NCI-H2196 treated with DMSO at 0.1 percent for 48 hours (cell line): ENCODE data around the gene PPFIA2.

ENCODE experiments used
- DNase-seq: peaks from one replicate; lab custom pipeline; 2025; ENCODE audit not compliant: unreplicated experiment; lab: John Stamatoyannopoulos, UW

Gene PPFIA2

DNA sequence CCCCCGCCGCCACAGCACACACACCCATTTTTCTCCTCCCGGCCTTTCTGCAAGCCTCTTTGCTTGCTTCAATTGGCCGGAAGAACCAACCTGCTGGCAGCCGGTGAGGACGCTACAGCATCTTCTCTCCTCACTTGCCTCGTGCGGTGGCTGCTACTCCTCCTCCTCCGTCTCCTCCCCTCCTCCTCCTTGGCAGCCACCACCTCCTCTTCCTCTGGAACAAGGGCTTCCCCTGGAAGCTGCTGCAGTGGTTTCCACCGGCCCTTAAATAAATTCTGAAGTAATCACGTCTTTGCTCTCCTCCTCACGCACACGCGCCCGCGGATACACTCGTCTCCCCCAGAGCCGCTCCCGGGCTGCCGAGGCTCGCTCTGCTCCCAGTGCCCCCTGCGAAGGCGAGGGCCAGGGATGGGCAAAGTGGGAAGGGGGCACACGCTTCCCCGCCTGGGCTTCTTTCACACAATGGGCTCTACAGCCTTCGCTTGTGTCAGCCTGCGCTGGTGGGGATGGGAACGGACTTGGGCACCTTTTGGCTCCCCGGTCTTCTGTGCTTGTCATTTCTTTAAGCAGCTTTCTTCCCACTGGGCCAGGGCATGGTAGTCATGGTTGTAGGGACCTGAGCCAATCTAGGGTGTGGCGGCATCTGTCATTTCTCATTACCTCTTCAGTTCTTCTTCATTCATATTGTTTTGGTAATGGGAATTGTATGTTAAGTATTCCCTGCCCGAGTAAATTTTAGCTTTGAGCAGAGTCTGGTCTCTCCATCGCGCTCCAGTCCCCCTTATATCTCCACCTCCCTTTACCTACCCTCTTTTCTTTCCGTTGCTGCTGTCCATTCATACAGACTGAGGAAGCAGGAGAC, at the start of gene PPFIA2:
Gene PPFIA2, minus strand, starts transcription at position 161 of the 862 bp plus-strand sequence.
- no peak for DNase-seq

GRCh38 chr12:81800298-81801148, 41.4 kb upstream of the PPFIA2 start:
- no peak for DNase-seq

DNA sequence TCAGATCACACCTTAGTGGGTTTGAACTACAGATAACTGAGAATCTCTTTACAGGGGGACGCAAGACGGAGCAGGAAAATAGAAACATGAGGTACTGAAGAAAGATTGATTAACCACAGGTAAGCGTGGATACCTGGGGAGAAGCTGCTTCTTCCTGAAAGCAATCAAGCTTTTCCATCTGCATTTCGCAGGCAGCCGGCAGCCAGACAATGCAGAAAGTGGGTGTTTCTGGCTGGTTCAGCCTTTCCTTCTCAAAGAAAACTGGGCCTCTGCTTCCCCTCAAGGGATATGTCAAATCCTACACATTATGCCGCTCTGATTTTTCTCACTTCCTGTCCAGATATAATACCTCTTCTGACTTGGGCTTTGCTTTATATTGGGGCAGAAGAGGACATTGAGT, 39.1 kb upstream of the PPFIA2 start:
- DNase-seq = no peak

DNA sequence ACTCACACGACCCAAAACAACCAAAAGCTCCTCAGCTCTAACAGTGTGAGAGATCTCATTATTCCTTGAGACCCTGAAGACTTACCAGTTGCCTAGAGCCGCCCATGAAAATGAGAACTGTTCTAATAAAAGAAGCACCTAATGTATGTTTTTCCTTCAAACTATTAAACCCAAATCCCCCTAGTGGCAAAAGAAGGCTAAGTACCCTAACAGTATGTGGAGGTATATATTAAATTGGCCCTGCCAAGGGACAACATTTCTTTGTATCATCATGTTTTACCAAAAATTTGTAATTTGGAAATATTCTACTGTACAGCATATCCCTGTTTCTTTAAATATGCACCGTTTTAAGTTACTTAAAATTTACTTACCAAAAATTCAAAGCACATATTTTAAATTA, 38.0 kb upstream of the PPFIA2 start:
- DNase-seq = no peak

DNA sequence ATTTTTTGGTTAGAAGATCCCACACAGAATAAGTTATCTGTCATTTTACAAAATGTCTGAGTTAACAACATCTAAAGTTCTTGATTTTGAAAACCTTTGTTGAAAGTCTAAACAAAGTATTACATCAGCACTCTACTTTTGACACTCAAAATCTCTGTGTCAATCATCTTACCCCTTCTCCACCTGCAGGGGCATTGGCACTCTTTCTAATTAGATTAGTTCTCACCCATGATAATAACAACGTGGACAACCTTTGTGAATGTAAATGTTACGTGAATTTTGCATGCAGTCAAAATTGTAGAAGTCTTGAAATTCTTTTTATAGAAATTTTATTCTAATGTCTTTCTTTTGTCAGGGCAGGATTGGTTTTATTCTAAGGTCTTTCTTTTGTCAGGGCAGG, 33.5 kb upstream of the PPFIA2 start:
- DNase-seq = no peak

DNA sequence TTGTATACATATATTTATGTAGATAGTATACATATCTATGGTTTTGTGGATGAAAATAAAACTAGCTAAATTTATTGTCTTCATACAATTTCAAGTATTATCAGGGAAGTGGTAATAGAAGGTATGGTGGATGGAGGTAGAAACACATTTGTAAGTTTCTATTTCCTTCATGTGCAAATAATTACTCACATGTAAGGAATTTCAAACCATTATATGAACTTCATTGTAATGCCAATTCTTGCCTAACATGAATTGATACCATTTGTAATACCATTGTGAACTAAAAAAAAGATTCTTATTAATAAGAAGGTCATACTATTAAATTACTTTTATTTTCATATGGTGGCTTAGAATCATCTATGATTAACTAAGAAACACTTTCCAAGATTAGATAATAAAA, 20.1 kb upstream of the PPFIA2 start:
- no peak for DNase-seq

GRCh38 chr12:81778719-81779118, 19.6 kb upstream of the PPFIA2 start:
- no peak for DNase-seq

DNA sequence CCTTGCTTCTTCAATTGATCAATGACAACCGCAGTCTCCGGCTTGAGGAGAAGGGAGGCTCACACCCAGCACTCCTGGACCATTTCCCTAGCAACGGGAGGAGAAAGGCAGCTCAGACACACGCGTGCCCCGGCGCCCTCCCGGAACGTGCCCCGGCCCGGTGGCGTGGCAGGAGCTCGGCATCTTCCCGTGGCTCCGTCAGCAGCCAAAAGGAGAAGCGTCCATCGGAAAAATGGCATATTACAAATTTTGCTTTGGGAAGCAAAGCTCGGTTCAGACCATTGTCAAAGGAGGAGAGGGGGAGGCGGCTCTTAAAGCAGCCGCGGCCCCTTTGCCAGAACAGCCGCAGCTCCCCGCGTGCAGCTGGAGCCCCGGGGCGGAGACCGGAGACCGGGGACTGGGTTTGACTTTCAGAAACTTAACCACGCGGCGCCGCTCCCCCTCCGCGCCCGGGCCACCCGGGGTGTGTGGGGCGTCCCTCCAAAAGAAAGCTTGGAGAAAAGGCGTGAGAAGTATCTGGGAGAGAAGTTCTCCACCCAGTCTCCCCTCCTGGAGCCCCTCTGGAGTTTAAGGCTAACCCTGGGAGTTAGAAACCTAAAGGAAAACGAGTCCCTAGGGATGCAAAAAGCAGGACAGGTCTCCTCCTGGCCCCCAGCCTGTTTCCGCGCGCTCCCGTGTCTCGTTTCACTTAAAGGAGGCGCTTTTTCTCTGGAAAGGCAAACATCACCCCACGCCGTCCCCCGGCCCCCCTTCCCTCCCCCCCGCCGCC, 545 bp downstream of the PPFIA2 start:
- no peak for DNase-seq

DNA sequence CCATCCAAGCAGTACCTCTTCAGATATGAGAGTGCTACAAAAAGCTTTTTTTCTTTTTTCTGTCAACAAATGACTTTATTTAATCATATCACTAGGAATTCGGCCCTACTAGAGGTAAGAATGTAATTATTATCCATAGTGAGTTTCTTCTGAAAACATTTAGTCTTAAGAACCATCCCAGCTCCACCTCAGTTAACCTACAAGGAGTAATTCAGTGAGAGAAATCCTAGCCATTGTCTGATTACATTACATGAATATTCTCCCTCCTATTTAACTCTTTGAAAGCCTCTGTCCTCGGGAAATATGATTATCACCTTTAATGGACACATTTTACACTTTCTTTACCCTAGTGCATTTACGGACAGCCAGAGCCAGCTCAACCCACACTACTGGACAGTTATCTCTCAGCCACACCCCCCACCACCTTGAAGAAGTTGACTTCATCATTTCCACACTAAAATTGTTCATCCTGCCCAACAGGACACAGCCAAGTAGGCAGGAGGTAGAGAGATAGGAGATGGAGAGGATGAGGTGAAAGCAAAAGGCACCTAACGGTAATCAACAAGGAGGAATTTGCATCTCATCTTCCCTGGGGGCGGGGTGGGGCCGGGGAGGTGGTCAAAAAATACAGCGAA, 1.3 kb downstream of the PPFIA2 start:
- no peak for DNase-seq

DNA sequence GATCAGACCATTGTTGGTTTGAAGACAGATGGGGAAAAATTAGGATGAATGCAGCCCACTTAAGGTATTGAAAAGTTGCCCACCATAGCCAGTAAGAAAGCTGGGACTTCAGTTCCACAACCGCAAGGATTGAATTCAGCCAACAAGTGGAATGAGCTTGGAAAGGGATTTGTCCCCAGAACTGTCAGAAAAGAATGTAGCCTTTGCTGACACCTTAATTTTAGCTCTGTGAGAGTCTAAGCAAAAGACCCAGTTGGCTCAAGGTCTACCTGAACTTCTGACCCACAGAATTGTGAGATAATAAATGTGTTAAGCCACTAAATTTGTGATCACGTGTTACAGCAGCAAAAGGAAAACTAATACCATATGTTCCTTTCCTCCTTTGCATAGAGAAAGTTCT, 29.4 kb downstream of the PPFIA2 start:
- DNase-seq = no peak

- DNase-seq = no peak
These were observed 31.8 kb downstream of the PPFIA2 start for GRCh38 chr12:81727391-81727790.

GRCh38 chr12:81726634-81727033, 32.5 kb downstream of the PPFIA2 start:
- DNase-seq = no peak

DNA sequence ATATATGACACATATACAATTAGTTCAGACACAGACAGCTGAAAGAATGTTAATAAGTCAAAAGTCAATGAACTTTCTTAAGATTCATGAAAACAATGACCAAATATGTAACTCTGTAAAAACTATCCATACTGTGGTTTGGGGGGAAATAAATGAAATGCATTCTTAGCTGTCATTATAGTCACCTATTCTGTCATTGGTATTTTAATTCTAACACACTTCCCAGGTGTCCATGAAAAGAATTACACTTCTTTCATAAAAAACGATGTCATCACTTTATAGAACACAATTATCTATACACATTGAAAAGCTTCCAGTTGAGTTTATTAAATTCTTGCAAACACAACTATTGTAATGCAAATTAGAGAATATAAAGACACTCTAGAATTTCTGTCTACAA, 35.8 kb downstream of the PPFIA2 start:
- DNase-seq = no peak

DNA sequence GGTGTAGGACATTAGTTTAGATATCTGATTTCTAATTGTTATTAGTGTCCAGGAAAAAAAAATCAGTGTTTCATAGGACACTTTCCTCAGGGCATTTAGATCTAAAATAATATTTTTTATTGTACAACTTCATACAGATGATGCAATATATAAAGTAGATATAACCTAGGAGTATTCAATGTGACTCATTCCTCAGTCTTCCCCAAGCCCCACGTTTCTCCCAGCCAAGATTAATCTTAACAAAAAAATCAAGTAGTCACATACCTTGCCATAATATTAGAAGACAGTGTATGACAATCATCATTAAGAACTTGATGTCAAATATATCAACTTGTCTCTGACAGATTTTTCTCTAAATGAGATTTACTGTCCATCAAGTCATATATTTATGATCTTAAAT, 37.1 kb downstream of the PPFIA2 start:
- DNase-seq = no peak

DNA sequence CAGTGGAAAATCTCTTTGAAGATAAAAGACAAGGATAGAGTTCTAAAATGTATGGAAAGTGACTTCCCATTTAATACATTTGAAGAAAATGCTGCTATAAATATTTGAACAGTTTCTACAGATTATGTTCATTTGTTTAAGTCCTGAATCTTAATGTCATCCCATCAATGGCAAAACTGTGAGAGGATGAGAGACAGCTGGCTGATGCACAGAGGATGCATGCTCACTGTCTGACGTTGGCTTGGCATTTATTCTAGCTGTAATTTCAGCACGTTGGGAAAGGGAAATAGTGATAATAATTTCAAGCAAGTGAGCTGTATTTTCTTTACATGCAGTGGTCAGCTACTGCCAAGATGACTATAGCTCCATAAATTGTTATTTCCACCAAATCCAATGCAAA, 40.5 kb downstream of the PPFIA2 start:
- DNase-seq = no peak

DNA sequence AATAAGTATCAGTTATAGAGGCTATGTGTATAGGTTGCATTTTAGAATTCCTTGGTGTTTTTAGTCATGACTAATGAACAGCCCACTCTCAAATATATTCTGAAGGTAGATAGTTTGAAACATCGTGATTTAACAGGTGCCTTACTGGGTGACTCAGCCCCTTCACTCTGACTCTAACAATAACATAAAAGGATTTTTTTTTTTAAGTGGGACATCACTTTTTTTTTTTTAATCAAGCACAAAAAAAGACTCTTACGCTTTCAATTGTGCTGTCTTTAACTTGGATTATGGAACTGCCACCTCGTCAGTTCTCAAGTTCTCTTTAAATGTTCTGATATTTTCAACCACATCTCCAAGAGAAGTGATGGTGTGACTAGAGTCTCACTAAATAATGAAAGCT, 46.6 kb downstream of the PPFIA2 start:
- no peak for DNase-seq

GRCh38 chr12:81705586-81705985, 53.6 kb downstream of the PPFIA2 start:
- no peak for DNase-seq

- DNase-seq = no peak
These were observed 59.6 kb downstream of the PPFIA2 start for GRCh38 chr12:81699551-81699950.

DNA sequence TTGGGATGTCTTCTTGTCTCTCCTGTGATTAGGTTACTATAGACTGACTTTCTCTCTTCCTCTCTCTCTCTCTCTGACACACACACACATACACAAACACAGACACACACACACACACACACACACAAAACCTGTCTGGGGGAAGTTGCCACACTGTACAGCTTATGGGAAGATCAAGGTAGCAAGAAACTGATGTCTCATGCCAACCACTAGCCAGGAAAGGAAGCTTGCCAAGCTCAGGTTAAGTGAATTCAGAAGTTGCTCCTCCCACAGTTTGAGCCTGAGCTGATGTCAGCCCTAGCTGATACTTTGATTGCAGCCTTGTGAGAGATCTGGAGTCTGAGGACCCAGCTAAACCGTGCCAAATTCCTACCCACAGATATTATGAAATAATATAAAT, 67.1 kb downstream of the PPFIA2 start:
- no peak for DNase-seq

GRCh38 chr12:81683881-81684280, 75.3 kb downstream of the PPFIA2 start:
- no peak for DNase-seq

- DNase-seq = no peak
These were observed 79.5 kb downstream of the PPFIA2 start for GRCh38 chr12:81679614-81680013.
